Stomach (tissue), 9 donors: ENCODE measurements around the gene ZFAND5. TPM values are rescaled to one million over a fixed set of nuclear protein-coding genes. Genes with fewer than 3 reads are reported as not detected.

Source experiments
- DNase-seq, 2 donors: peaks; one replicate each; pipeline versions ENCODE4 v3.0.0 to v3.0.0-alpha.2; 2013 to 2019
- H3K27ac ChIP-seq, 5 donors: fragments of 200-600 bp in 4 of 5; sonication (generic) in 4 of 5; one replicate each; pipeline ENCODE4 v1.5.1; 2013 to 2019; ENCODE audit warnings: mild to moderate bottlenecking in 1 of 5, moderate library complexity in 1 of 5
- H3K27me3 ChIP-seq, 3 donors: fragments of 200-600 bp; sonication (generic); one replicate each; pipeline ENCODE4 v1.5.1; 2017 to 2019; ENCODE audit warnings: mixed run types in 1 of 3
- H3K36me3 ChIP-seq, 4 donors: fragments of 200-600 bp; sonication (generic); 1 replicate in 3 of 4; 2 replicates in 1 of 4; pipeline ENCODE4 v1.5.1; 2016 to 2019
- H3K4me1 ChIP-seq, 4 donors: fragments of 200-600 bp; sonication (generic); one replicate each; pipeline ENCODE4 v1.5.1; 2016 to 2019
- H3K4me3 ChIP-seq, 4 donors: fragments of 200-600 bp; sonication (generic) in 3 of 4; one replicate each; pipeline ENCODE4 v1.5.1; 2016 to 2019; ENCODE audit warnings: mild to moderate bottlenecking in 1 of 4
- H3K9me3 ChIP-seq, 4 donors: fragments of 200-600 bp; sonication (generic); one replicate each; pipeline ENCODE4 v1.5.1; 2016 to 2019
- EP300 ChIP-seq: sonication (generic); formaldehyde crosslinking; IDR thresholded peaks from one replicate; pipeline ENCODE4 v1.6.1; 2017; ENCODE audit warnings: antibody characterized with exemption
- POLR2A ChIP-seq, 4 donors: fragments of 450-650 bp; IDR thresholded peaks; one replicate each; pipeline ENCODE4 v1.6.1; 2016; ENCODE audit warnings: antibody characterized with exemption in 4 of 4, control low read depth in 2 of 4, mild to moderate bottlenecking in 1 of 4, moderate library complexity in 1 of 4
- POLR2AphosphoS5 ChIP-seq, 3 donors: sonication (generic); formaldehyde crosslinking; IDR thresholded peaks; one replicate each; pipeline ENCODE4 v1.6.1; 2016; ENCODE audit warnings: antibody characterized with exemption in 3 of 3
- WGBS, 5 donors: extraction: QIAGEN DNeasy Blood & Tissue Kit in 3 of 5; methylation state at CpG; one replicate each; pipeline versions ENCODE4 v1.1.5 to v1.1.7; 2013 to 2018; 5-methylcytosine and 5-hydroxymethylcytosine counted together
- intact Hi-C: fragments of 100-400 bp; cut with DNase I; formaldehyde crosslinking; loops from one replicate; pipeline ENCODE4 v1.15.1; 2023; ENCODE audit warnings: low total_unique reads
- polyA plus RNA-seq, 3 donors: library from polyadenylated mRNA; stranded (reverse); fragments of 200-250 nt; gene quantifications; one replicate each; pipeline ENCODE4 v1.2.3, GENCODE V29; 2013
- total RNA-seq, 5 donors: library from RNA; depleted of rRNA; stranded (reverse); fragments of >200 nt; gene quantifications; one replicate each; pipeline versions ENCODE4 v1.1.0 to v1.2.3, GENCODE V29; 2014 to 2016
- TF ChIP-seq, protein P1 (sequence below), 7 experiments: fragments of 450-650 bp in 4 of 7; fragments of 200-600 bp in 3 of 7; sonication (generic) in 3 of 7; IDR thresholded peaks; one replicate each; pipeline ENCODE4 v1.5.1; 2016 to 2019; ENCODE audit warnings: antibody characterized with exemption in 7 of 7, control low read depth in 2 of 7, mild to moderate bottlenecking in 1 of 7
- donor health status: healthy with polysubstance abuse.
- donor health status: Bipolar disorder and iron deficiency.
- donor health status: healthy.

Gene ZFAND5
- total and polyA plus RNA-seq, 8 donors: 63.4 to 644 (median 220) TPM

DNA sequence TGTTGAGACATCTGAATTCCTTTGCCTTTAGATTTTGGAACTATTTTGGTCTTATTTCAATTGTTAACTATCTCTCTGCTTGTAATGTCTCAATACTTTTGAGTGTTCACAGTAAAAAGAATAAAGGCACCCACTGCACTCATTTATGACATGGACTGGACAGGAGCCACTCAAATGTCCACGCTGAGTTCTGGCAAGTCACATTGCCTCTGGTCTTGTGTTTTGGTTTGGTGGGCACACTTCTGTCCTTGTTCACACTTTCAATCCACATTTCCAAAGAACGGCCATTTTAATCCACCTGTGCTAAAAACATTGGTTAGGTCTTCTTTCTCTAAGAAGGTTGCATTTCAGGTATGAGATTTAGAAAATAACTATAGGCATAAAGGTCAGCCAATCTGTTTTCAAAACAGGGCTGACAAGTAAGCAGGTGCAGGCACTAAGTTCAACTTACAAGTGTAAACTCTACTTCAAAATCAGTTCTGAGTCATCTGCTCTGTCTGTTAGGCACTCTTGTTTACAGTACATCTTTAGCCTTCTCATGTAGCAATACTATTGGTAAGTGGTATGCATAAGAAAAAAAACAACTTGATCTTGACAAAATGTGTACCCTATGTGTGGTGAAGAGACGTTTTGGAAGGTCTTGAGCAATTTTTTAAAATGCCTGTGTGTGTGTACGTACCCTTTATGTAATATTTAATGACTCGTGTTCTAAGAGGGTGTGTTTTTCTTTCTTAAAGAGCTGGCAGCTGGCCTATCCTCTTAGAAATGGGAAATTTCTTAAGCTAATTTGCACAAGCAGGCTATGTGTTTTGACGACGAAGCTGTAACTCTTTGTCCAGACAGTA is 31.5 kb upstream of the ZFAND5 start:
- H3K4me1 ChIP-seq: peaks cover 7 to 26% (median 13%) of the 10 kb centered on the region in 4 donors
- TF ChIP-seq POLR2AphosphoS5 (IDR thresholded peaks at IDR 0.05) (peak in 2 of 3 donors; percentile 42 to 69), EP300 (no peak)
- peak in 1 of 2 donors; percentile 56 for DNase-seq
- intact Hi-C loops: no loop called here
- H3K27me3 ChIP-seq: no peaks in the 10 kb centered on the region
- H3K4me3 ChIP-seq: no peak overlapping the region
- no peaks in the 10 kb centered on the region for H3K9me3 ChIP-seq
- peak overlapping the region; percentile 9 to 84 (median 70) for H3K27ac ChIP-seq
- 23 to 34% (median 30%) methylated on average over 7 of the region's 7 CpGs for WGBS, 5 donors
- H3K36me3 ChIP-seq: no peaks in the 10 kb centered on the region

DNA sequence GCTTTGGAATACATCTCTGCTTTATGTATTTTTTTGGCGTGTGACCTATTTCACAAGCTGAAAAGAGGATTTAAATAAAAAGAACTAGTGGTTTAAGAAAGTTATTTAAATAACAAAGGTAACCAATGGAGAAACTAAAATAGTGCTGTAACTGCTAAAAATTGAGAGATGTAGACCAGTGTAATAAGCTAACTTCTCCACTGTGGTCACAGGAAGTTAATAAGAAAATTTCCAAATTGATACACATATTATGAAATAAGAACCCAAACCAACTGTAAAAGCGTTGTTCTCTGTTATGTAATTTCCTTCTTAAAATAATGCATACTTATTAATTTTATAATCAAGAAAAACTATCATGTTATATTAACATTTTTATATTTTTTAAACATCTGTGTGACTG is 29.1 kb upstream of the ZFAND5 start:
- DNase-seq: no peak
- intact Hi-C loops: no loop called here
- 46 to 68% (median 59%) methylated on average over 2 of the region's 2 CpGs for WGBS, 5 donors
- Histone ChIP-seq H3K9me3 (no peaks in the 10 kb centered on the region), H3K4me3 (no peak overlapping the region), H3K4me1 (peaks cover 7 to 26% (median 13%) of the 10 kb centered on the region in 4 donors), H3K27me3 (no peaks in the 10 kb centered on the region), H3K36me3 (no peaks in the 10 kb centered on the region), H3K27ac (peak overlapping the region in 1 of 5 donors; percentile 33)
- TF ChIP-seq EP300: no peak
- TF ChIP-seq POLR2AphosphoS5 (IDR thresholded peaks at IDR 0.05): no peak
- TF ChIP-seq, protein P1, sequence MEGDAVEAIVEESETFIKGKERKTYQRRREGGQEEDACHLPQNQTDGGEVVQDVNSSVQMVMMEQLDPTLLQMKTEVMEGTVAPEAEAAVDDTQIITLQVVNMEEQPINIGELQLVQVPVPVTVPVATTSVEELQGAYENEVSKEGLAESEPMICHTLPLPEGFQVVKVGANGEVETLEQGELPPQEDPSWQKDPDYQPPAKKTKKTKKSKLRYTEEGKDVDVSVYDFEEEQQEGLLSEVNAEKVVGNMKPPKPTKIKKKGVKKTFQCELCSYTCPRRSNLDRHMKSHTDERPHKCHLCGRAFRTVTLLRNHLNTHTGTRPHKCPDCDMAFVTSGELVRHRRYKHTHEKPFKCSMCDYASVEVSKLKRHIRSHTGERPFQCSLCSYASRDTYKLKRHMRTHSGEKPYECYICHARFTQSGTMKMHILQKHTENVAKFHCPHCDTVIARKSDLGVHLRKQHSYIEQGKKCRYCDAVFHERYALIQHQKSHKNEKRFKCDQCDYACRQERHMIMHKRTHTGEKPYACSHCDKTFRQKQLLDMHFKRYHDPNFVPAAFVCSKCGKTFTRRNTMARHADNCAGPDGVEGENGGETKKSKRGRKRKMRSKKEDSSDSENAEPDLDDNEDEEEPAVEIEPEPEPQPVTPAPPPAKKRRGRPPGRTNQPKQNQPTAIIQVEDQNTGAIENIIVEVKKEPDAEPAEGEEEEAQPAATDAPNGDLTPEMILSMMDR (IDR thresholded peaks at IDR 0.05): no peak
- TF ChIP-seq POLR2A (IDR thresholded peaks at IDR 0.05): no peak

DNA sequence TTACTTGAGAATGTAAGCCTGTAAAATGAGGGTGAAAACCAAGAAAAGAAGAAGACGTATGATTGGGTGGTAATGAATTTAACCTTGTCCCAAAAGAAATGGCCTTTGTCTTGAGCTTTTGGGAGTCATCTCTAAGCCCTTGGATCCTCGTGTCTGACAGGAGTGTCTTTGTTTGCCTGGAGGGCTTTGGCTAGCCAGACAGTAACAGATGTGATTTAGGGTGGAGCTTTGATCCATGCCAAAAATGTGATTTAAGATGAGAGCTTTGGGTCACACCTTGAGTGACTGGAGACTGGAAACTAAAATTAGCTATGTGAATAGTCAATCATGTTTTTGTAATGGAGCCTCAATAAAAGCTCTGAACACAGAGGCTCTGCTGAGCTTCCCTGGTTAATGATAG is 25.9 kb upstream of the ZFAND5 start:
- no peak overlapping the region for H3K27ac ChIP-seq

DNA sequence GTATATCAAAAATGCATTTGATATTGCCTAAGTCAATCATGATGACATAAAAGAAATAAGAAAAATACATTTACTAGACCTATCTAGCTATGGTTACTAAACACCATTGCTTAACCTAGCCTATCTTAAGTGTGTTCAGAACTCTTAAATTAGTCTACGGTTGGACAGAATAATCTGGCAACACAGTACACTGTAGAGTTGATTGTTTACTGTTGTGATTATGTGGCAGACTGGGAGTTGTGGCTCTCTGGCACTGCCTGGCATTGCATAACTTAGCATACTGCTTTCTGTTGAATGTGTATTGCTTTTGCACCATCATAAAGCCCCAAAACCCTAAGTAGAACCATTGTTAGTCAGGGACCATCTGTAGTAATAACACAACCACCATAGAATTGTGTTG is 21.2 kb upstream of the ZFAND5 start:
- intact Hi-C loops: no loop called here
- H3K27me3 ChIP-seq: no peaks in the 10 kb centered on the region
- TF ChIP-seq EP300: no peak
- TF ChIP-seq, protein P1 (IDR thresholded peaks at IDR 0.05): no peak
- no peak for TF ChIP-seq POLR2AphosphoS5 (IDR thresholded peaks at IDR 0.05)
- TF ChIP-seq POLR2A (IDR thresholded peaks at IDR 0.05): no peak
- H3K9me3 ChIP-seq: no peaks in the 10 kb centered on the region
- no peak for DNase-seq
- H3K4me3 ChIP-seq: no peak overlapping the region
- H3K27ac ChIP-seq: no peak overlapping the region
- H3K36me3 ChIP-seq: no peaks in the 10 kb centered on the region
- H3K4me1 ChIP-seq: no peaks in the 10 kb centered on the region
- WGBS, 5 donors: 62 to 76% (median 68%) methylated on average over 1 of the region's 1 CpG

More for the DNA sequence above, 25.9 kb upstream of the ZFAND5 start:
- TF ChIP-seq EP300 (no peak), POLR2AphosphoS5 (IDR thresholded peaks at IDR 0.05) (no peak), POLR2A (IDR thresholded peaks at IDR 0.05) (no peak)
- TF ChIP-seq, protein P1 (IDR thresholded peaks at IDR 0.05): no peak
- Histone ChIP-seq H3K9me3 (no peaks in the 10 kb centered on the region), H3K4me3 (no peak overlapping the region), H3K4me1 (peaks cover 0 to 7% (median under 1%) of the 10 kb centered on the region in 4 donors), H3K36me3 (no peaks in the 10 kb centered on the region), H3K27me3 (no peaks in the 10 kb centered on the region)
- WGBS, 5 donors: 76 to 95% (median 88%) methylated on average over 2 of the region's 2 CpGs
- no peak for DNase-seq
- intact Hi-C loops: no loop called here
